HG03095 (cell line): ENCODE measurements around the gene NECTIN1.
A peak's percentile ranks its signal among the peaks of the same experiment; 100 is the strongest.

Experiments
- ATAC-seq: cut with Tn5 transposase; IDR thresholded peaks from one replicate; pipeline ENCODE4 v1.9.1; 2021; ENCODE audit warnings: moderate library complexity; ENCODE audit not compliant: unreplicated experiment

The NECTIN1 gene

GRCh38 chr11:119728651-119729580, at the start of gene NECTIN1:
NECTIN1 (minus strand) TSS chr11:119729200; CDS start chr11:119728553, 647 bp downstream.
- peak; percentile 76 for ATAC-seq

GRCh38 chr11:119778391-119779194, 49.6 kb upstream of the NECTIN1 start:
- no peak for ATAC-seq

GRCh38 chr11:119777940-119778339, 48.9 kb upstream of the NECTIN1 start:
- ATAC-seq: no peak

- ATAC-seq: no peak
Measured at GRCh38 chr11:119776651-119777050, 47.7 kb upstream of the NECTIN1 start.

GRCh38 chr11:119776031-119776636, 47.1 kb upstream of the NECTIN1 start:
- no peak for ATAC-seq

- ATAC-seq: no peak
Measured at GRCh38 chr11:119774172-119774763, 45.3 kb upstream of the NECTIN1 start.

GRCh38 chr11:119772641-119773415, 43.8 kb upstream of the NECTIN1 start:
- no peak for ATAC-seq

GRCh38 chr11:119772076-119772475, 43.1 kb upstream of the NECTIN1 start:
- ATAC-seq: no peak

GRCh38 chr11:119771172-119771770, 42.3 kb upstream of the NECTIN1 start:
- ATAC-seq: no peak

- ATAC-seq: no peak
Measured at GRCh38 chr11:119765628-119766027, 36.6 kb upstream of the NECTIN1 start.

- no peak for ATAC-seq
Measured at GRCh38 chr11:119764108-119764868, 35.3 kb upstream of the NECTIN1 start.

GRCh38 chr11:119763071-119763728, 34.2 kb upstream of the NECTIN1 start:
- ATAC-seq: no peak

- no peak for ATAC-seq
Measured at GRCh38 chr11:119759747-119760412, 30.9 kb upstream of the NECTIN1 start.

GRCh38 chr11:119759324-119759723, 30.3 kb upstream of the NECTIN1 start:
- ATAC-seq: no peak

- no peak for ATAC-seq
Measured at GRCh38 chr11:119758291-119758690, 29.3 kb upstream of the NECTIN1 start.

- no peak for ATAC-seq
Measured at GRCh38 chr11:119757378-119757777, 28.4 kb upstream of the NECTIN1 start.

- ATAC-seq: no peak
Measured at GRCh38 chr11:119756169-119756865, 27.3 kb upstream of the NECTIN1 start.
